ENCODE results near the gene EOMES. TPM values are rescaled to one million over a fixed set of nuclear protein-coding genes. Genes with fewer than 3 reads are reported as not detected.

Gene EOMES
- total RNA-seq, 1 donor from 2014 or later = 0.08 TPM

DNA sequence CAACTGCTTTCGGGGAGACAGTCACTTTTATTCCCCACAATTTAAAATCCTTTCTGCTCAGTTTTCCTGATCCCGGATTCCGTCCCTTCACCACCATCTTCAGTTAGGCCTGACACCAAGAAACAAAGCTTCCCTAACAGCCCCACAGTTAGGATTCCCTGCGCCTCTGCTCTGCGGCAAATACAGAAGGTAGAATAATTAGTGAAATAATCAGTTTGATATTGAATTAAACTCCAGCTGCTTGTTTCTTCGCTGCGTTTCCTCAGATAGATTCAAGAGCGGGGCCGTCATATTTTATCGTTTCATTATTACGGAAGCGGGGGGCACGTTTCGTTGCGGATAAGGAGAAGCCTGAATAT, 1.3 kb upstream of the EOMES start:
- ATAC-seq = no peak
- intact Hi-C loops (cut with DNase I) = no loop called here
- no peak for DNase-seq (ENCODE audit: missing footprints)

DNA sequence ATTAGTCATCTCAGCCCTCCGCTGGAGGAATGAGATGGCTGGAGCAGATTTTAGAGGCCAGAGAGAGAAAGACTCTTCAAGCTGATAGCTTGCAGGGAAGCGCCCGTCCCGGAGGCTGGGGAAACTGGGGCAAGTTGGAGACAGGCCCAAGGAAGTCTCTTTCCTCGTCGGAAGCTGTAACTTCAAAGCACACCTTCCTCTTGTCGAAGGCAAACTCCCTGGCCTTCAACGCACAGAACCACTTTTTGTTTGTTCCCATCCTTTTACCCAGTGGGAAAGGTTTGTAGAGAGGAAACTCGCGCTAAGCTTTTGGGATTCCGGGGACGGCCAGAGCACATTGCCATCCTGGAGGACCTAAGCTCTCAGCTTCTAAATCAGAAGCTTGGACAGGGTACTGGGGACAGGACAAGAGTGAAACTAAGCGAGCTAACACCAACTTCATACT, 900 bp upstream of the EOMES start:
- intact Hi-C loops (cut with DNase I) = no loop called here
- DNase-seq (ENCODE audit: missing footprints) (no peak), ATAC-seq (no peak)

DNA sequence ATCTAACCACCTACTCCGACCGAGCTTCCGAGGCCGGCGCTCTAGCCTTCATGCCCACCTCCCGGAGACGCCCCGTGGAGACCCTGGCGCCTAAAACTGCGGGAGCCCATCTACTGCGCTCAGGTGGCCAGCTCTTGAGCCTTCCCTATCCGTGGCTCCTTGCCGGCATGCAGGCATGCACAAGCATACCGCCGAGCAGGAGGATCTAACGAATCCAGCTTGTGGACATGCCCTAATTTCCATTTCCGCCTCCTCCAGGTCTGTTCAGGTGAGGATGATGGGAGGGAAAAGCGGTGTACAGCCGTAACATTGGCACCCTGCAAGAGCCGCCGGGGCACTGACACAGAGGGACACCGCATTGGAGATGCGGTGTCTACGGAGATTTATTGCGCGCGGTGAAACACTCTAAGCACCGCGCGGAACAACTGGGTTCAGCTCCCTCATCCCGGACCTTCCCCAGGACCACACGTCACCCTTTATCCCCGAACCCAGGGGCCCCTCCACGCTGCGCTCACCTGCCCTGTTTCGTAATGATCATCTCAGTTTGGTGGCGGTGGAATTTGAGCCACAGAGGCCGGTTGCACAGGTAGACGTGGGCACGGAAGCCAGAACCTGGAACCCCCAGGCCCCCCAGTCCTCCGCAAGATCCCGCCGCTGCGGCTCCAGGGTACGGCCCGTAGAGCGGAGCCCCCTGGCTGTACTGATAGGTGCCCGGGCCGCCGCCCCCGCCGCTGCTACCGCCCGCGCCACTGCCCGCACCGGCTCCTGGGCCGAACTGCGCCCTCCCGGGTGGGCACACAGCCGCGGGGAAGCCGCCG, 1.0 kb downstream of the EOMES start:
- DNase-seq (ENCODE audit: missing footprints) = no peak

DNA sequence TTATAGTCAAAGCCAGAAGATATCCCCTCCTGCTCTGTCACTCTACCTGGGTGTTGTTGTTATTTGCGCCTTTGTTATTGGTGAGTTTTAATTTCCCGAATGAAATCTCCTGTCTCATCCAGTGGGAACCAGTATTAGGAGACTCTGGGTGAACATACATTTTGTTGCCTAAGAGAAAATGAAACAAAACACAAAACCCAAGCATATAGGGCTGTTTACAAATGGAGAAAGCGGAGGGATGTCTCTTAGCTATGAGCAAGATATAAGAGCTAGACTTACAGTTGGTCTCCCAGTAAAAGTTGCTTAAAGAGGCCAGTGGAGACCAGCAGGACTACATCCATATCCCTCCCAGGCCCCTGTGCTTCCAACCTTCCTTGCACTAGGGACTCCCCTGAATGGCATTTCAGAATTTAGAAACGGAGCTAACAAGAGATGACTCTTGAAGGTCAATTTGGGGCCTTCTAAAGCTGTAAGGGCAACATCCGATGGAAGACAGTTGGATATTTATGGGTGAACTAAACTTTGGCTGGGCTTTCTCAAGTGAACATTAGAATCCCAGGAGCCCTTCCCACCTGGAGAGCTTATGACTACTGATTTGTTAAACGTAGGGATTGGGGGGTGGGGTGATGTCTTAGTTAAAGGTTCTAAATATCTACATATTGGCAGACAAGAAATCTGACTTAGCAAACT, 2.7 kb downstream of the EOMES start:
- DNase-seq (ENCODE audit: missing footprints) (no peak), ATAC-seq (no peak)
- intact Hi-C loops (cut with DNase I) = loop anchor here (10.0 kb wide), 1 partner anchor 565 kb away; no protein-coding TSS in a partner anchor

More for the DNA sequence above, 1.0 kb downstream of the EOMES start:
- no peak for ATAC-seq
- intact Hi-C loops (cut with DNase I) = no loop called here

DNA sequence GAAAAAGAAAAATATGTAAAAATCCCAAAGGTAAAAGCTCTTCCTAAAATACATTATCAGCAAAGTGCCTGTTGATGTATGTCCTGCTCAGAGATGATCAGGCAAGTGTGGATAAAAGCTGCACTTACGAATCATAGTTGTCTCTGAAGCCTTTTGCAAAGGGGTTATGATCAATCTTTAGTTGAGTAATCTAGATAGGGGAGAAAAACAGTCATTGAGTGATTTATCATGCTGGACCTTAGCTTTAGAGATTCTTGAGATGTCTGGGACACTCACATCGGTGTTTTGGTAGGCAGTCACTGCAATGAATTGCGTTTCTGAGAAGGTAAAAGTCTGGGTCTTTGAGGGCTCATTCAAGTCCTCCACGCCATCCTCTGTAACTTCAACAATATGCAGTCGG, 3.7 kb downstream of the EOMES start:
- intact Hi-C loops (cut with DNase I) = loop anchor here (10.0 kb wide), 1 partner anchor 566 kb away; no protein-coding TSS in a partner anchor
- no peak for DNase-seq (ENCODE audit: missing footprints)
- no peak for ATAC-seq

DNA sequence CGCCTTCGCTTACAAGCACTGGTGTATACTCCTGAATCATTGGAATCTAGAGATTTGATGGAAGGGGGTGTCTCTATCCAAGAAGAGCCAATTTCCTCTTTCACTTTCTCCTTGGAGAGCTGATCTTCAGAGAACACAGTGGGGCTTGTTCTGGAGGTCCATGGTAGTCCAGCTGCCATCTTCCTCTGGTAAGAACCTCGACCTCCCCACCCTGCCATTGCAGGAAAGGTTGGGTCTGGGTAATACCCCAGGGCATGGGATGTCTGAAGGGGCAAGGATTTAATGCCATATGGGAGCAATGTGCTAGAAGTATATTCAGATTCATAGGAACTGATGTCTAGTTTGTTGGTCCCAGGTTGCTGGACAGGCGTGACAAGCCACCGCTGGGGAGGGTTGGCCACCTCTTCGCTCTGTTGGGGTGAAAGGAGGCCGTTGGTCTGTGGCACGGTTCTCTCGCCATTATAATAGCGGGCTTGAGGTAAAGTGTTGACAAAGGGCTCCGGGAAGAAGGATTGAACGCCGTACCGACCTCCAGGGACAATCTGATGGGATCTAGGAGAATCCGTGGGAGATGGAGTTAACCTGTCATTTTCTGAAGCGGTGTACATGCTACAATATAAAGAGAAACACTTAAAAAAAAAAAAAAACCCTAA, 4.8 kb downstream of the EOMES start:
- DNase-seq (ENCODE audit: missing footprints) (no peak), ATAC-seq (no peak)
- intact Hi-C loops (cut with DNase I) = loop anchor here (10.0 kb wide), 1 partner anchor 567 kb away; no protein-coding TSS in a partner anchor

DNA sequence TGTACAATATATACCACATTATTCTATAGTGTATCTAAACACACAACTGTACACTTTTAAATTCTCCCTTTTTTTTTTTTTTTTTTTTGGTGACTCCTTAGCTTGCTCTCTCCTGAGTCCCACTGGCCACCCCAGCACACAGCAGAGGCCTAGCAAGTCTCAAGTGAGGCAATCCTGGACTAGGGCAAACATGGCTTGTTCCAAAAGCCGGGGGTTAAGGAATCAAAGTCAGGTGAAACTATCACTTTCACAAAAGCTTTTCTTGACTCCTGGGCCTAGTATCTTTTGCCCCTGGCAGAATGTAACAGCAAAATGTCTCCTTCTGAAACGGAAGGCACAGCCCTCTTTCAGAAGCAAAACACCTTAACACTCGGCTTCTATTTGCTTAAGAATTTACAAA, 5.8 kb downstream of the EOMES start:
- ATAC-seq (no peak), DNase-seq (ENCODE audit: missing footprints) (no peak)
- intact Hi-C loops (cut with DNase I) = loop anchor here (10.0 kb wide), 1 partner anchor 568 kb away; no protein-coding TSS in a partner anchor

DNA sequence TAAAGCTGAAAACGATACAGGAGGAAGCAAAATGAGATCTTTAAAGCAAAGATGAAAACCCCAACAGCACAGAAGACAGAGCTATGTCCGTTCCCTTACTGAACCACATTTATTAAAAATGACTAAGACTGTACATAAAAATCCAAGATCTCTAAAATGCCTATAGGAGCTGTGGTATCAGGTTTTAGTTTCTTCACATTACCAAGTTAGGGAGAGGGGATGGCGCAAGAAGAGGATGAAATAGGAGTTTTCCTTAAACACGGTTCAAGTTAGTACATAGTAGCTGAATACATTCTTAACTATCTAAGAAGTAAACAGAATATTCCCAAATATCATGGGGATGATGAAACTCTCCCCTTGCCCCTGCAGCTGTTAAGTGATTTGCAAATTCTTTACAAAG, 6.3 kb downstream of the EOMES start:
- no peak for ATAC-seq
- intact Hi-C loops (cut with DNase I) = loop anchor here (10.0 kb wide), 1 partner anchor 569 kb away; no protein-coding TSS in a partner anchor
- no peak for DNase-seq (ENCODE audit: missing footprints)

DNA sequence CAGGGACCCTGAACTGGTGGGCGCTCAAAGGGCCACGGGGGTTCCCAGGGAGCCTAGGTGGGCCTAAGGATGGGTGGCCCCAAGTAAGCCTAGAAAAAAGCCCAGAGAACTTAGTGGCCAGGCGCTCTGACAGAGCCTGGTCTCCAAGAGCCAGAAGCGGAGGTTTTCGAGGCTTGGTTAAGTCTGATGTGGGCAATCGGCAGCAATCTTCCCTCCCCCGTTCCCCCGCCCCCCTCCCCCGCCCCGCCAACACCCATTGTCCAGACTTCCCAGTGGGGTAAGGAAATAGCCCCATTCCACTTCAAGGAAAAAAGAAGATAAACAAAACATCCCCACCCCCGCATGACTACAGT, 6.7 kb downstream of the EOMES start:
- intact Hi-C loops (cut with DNase I) = loop anchor here (10.0 kb wide), 1 partner anchor 569 kb away; no protein-coding TSS in a partner anchor
- ATAC-seq (no peak), DNase-seq (ENCODE audit: missing footprints) (no peak)

DNA sequence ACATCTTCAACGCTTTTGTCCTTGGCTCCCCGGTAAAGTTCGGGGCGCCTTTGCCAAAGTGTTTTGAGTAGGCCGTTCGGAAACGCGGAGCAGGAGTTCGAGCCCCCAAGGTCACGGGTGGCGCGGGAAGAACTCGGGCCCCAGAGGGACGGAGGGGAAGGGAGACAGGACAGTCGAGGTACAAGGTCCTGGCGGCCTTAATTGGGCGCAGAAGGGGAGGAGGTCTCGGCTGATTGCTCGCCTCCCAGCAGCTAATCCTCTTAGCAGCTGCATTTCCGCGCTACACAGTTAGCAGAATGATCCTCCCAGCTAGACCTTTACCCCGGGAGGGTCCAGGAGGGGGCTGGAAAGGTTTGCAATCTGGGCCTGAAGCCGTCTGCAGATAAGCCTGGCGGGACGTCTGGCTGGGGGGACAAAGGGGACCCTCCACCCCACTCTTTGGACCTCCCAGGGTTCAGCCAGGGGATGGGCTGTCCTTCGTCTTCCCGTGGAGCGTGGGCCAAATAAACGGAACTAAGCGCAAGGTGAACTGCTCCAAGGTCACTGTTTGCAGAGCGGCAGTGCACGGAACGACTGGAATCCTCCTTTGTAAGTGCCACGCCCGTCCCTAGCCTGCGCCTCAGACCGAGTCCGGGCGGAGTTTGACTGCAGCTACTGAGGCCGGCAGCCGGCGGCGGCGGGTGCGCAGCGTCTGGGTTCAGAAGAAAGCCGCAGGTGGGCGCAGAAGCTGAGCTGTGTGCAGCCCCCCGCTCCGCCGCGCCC, 7.2 kb downstream of the EOMES start:
- DNase-seq (ENCODE audit: missing footprints) (peak; percentile 75), ATAC-seq (peak; percentile 19)
- intact Hi-C loops (cut with DNase I) = loop anchor here (10.0 kb wide), 1 partner anchor 570 kb away; no protein-coding TSS in a partner anchor

DNA sequence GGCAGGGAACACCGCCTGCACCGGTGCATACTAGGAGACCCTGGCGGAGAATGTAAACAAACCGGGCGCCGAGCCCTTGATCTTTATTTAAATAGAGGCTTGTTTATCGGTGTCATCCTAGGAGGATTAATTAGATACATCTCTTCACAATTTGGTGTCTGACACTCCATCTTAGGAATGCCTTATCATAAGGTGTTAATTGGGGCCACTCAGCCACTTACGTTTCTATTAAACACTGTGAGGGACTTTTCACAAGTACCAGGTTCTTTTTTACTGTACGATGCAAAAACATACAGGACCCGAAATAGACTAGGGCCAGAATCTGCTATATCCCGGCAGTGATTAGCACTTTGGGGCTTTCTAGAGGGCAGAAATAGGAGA, 8.0 kb downstream of the EOMES start:
- ATAC-seq = no peak
- intact Hi-C loops (cut with DNase I) = loop anchor here (10.0 kb wide), 1 partner anchor 571 kb away; no protein-coding TSS in a partner anchor
- no peak for DNase-seq (ENCODE audit: missing footprints)

DNA sequence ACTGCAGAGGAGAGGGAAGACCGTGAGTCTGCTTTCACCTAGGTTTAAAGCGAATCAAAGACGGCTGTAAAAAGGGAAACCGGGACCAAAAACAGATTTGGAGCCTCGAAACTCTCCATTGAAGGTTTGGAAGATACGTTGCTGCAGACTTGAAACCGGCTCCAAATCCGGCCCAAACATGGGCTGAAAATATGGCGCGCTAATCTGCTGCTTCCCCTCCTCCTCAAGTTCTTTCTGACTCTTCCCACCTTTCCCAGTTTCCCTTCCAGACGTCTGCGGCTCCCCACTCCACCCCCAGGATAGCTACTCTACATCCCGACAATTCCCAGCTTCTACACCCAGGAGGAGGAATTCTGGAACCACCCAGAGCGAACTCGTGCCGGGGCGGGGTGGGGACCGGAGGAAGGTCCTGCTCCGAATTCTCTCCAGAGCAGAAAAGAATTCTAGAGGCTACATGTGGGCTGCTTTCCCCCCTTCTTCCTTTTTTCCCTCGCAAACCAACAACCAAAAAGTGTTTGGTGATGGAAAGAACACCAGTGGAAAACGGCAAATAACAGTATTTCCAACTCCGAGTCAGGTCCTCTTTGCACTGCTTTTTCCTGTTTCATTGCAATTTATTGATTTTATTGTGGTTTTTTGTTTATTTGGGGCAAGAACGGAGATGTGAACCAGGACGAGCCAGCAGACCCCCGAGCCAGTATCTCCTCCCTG, 8.5 kb downstream of the EOMES start:
- intact Hi-C loops (cut with DNase I) = loop anchor here (10.0 kb wide), 1 partner anchor 571 kb away; no protein-coding TSS in a partner anchor
- no peak for DNase-seq (ENCODE audit: missing footprints)

DNA sequence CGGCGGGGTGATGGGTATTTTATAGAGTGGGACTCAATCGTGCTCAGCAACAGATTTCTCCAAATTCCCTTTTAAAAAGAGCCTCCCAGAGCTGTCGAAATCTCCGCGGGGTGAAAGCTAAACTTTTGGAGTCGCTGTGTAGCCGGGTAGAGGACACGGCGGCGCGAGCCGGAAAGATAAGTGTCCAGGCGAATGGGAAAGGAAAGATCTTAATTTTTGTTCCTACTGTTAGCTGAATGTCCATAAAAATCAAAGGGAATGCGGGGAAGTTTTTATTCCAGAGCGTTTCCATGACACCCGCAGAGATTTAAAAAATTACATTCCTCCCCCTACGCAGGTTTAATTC, 9.1 kb downstream of the EOMES start:
- DNase-seq (ENCODE audit: missing footprints) (no peak), ATAC-seq (peak; percentile 38)
- intact Hi-C loops (cut with DNase I) = loop anchor here (10.0 kb wide), 1 partner anchor 572 kb away; no protein-coding TSS in a partner anchor

More for the DNA sequence above, 8.5 kb downstream of the EOMES start:
- no peak for ATAC-seq

DNA sequence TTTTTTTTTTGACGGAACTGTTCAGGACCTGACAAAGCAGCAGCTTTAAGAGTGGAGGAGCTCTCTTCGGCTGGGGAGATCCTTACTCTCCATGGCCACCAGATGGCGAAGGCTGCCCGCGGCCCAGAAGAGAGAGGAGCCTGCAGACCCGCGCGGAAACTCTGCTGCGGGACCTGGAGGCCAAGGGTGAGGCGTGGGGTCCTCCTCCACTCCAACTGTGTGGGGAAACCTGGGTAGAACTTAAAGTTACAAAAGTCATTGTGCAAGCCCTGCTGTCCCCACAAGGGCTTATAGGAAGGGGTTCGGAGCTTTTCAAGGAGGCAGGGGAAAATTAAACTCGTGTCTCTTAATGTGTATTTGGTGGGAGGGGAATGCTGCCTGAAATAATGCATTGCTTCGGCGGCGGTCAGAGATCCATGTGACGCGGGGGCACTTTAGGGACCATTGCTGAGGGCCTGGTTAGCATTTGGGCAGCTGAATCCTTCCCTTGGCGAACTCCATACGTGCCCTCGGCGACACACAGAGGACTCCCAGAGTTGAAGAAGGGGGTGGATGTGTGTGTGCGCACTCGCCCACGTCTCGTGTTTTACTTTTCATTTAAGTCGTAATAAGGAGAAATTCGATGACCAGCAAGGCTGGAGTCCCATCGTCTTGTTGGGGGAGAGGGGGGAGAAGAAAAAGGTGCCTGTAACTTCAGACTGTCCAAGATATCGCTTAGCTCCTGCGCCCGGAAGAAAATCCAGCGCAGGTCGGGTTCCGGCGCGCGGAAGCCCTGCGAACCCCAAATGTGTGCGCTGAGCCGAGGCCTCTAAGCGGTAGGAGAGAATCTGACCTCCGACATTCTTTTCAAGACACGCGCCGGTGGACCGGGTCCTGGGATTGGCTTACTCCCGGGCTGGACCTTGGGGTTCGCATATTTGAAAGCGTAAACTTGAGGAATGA, 9.7 kb downstream of the EOMES start:
- ATAC-seq = peak; percentile 97
- peak; percentile 87 for DNase-seq (ENCODE audit: missing footprints)
- intact Hi-C loops (cut with DNase I) = loop anchor here (1.0 to 10.0 kb wide), 2 partner anchors 572 to 616 kb away; no protein-coding TSS in a partner anchor

DNA sequence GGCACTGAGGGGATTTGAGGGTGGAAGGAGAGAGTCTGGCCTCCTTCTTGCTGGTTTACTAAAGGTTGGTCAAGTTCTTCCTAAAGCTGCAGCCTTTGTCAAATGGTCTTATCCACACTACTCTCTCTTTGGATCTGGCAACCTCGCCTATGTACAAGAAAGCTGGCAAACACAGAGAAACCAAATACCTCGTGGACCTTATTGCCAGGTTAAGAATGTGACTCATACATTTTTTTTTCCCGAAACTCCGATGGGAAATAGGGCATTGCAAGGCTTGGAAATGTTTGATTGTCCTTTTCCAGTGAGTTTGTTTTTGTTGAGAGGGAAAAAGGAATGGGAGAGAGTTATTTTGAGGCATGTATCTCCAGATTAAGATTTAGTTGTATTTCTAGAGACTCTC, 13.9 kb downstream of the EOMES start:
- intact Hi-C loops (cut with DNase I) = no loop called here
- ATAC-seq (no peak), DNase-seq (ENCODE audit: missing footprints) (no peak)

DNA sequence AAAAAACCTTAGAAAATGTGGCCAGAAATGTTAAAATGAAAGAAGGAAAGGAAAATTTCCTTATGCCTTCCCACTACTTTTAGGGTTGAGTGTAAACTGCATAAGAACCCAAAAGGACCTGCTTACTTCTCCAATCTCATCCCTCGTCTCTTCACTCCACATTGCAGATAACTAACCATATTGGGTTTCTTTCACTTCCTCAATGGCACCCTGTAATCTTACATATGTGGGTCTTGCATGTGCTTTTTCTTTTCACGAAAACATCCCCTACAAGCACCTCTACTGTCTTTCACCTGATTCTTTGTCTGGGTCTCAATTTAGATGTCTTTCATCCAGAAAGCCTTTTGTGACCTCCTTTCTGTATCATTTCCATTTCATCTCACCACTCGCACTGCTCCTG, 23.1 kb downstream of the EOMES start:
- intact Hi-C loops (cut with DNase I) = no loop called here
- no peak for DNase-seq (ENCODE audit: missing footprints)
- no peak for ATAC-seq

DNA sequence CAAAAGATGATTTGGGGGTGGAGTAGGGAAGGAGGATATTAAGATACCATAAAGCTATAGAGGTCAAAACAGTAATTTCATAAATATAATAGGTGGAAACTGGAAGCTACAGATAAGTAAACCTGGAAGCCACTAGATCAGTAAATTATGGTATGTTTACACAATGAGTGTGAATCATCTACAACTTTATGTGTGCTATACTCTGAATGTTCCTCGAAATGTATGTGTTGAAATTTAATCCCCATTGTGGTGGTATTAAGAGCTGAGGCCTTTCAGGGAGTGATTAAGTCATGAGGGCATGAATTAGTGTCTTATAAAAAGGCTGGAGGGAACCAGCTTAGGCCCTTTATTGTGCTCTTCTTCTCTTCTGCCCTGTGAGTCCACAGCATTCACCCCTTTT, 25.2 kb downstream of the EOMES start:
- intact Hi-C loops (cut with DNase I) = no loop called here
- DNase-seq (ENCODE audit: missing footprints) (no peak), ATAC-seq (no peak)
